KOPT-K1 (cell line): ENCODE measurements around the gene EPHA8.

Source experiments
- H3K27ac ChIP-seq: fragments of 200-600 bp; sonication (generic); 2 replicates; pipeline ENCODE4 v1.5.1; 2016; ENCODE audit warnings: antibody characterized with exemption, mild to moderate bottlenecking, low read depth, low read length; ENCODE audit not compliant: poor library complexity, severe bottlenecking
- H3K36me3 ChIP-seq: fragments of 200-600 bp; sonication (generic); 2 replicates; pipeline ENCODE4 v1.5.1; 2017; ENCODE audit warnings: antibody characterized with exemption, mild to moderate bottlenecking, low read length, moderate library complexity; ENCODE audit not compliant: insufficient read depth
- H3K9me3 ChIP-seq: fragments of 200-600 bp; sonication (generic); 2 replicates; pipeline ENCODE4 v1.5.1; 2017; ENCODE audit warnings: antibody characterized with exemption, low read length, mild to moderate bottlenecking; ENCODE audit not compliant: insufficient read depth, poor library complexity, severe bottlenecking

EPHA8 gene

GRCh38 chr1:22529901-22530621 is 33.2 kb upstream of the EPHA8 start:
- H3K27ac ChIP-seq, result no peak overlapping the region

GRCh38 chr1:22530715-22531114 is 32.6 kb upstream of the EPHA8 start:
- H3K36me3 ChIP-seq, result peaks cover 25% of the 10 kb centered on the region
- no peaks in the 10 kb centered on the region for H3K9me3 ChIP-seq
- H3K27ac ChIP-seq, result no peak overlapping the region

More at GRCh38 chr1:22529901-22530621, 33.2 kb upstream of the EPHA8 start:
- Histone ChIP-seq H3K9me3 (no peaks in the 10 kb centered on the region), H3K36me3 (peaks cover 31% of the 10 kb centered on the region)

GRCh38 chr1:22531251-22531650 is 32.0 kb upstream of the EPHA8 start:
- no peaks in the 10 kb centered on the region for H3K9me3 ChIP-seq
- H3K27ac ChIP-seq, result no peak overlapping the region
- H3K36me3 ChIP-seq, result peaks cover 19% of the 10 kb centered on the region

- no peaks in the 10 kb centered on the region; the same call in 1 of the 2 replicates for H3K36me3 ChIP-seq
- no peak overlapping the region for H3K27ac ChIP-seq
- H3K9me3 ChIP-seq, result no peaks in the 10 kb centered on the region
Measured at GRCh38 chr1:22533244-22533895, 29.9 kb upstream of the EPHA8 start.

GRCh38 chr1:22534951-22535350 is 28.3 kb upstream of the EPHA8 start:
- no peaks in the 10 kb centered on the region for H3K36me3 ChIP-seq
- H3K9me3 ChIP-seq, result no peaks in the 10 kb centered on the region
- H3K27ac ChIP-seq, result no peak overlapping the region

- Histone ChIP-seq H3K36me3 (no peaks in the 10 kb centered on the region), H3K9me3 (no peaks in the 10 kb centered on the region), H3K27ac (no peak overlapping the region)
Measured at GRCh38 chr1:22535399-22535798, 27.9 kb upstream of the EPHA8 start.

- Histone ChIP-seq H3K36me3 (no peaks in the 10 kb centered on the region), H3K27ac (no peak overlapping the region), H3K9me3 (no peaks in the 10 kb centered on the region)
Measured at GRCh38 chr1:22536506-22536905, 26.8 kb upstream of the EPHA8 start.

GRCh38 chr1:22537441-22538139 is 25.7 kb upstream of the EPHA8 start:
- Histone ChIP-seq H3K27ac (no peak overlapping the region), H3K9me3 (no peaks in the 10 kb centered on the region), H3K36me3 (no peaks in the 10 kb centered on the region)

- no peaks in the 10 kb centered on the region for H3K9me3 ChIP-seq
- peak overlapping the region; percentile 26 for H3K27ac ChIP-seq
- no peaks in the 10 kb centered on the region for H3K36me3 ChIP-seq
Measured at GRCh38 chr1:22539510-22540118, 23.7 kb upstream of the EPHA8 start.

GRCh38 chr1:22540337-22540736 is 23.0 kb upstream of the EPHA8 start:
- no peak overlapping the region for H3K27ac ChIP-seq
- no peaks in the 10 kb centered on the region for H3K9me3 ChIP-seq
- H3K36me3 ChIP-seq, result no peaks in the 10 kb centered on the region

GRCh38 chr1:22542886-22543285 is 20.4 kb upstream of the EPHA8 start:
- H3K27ac ChIP-seq, result no peak overlapping the region
- H3K36me3 ChIP-seq, result no peaks in the 10 kb centered on the region

GRCh38 chr1:22543679-22544078 is 19.6 kb upstream of the EPHA8 start:
- Histone ChIP-seq H3K9me3 (no peaks in the 10 kb centered on the region), H3K27ac (no peak overlapping the region)

More at GRCh38 chr1:22542886-22543285, 20.4 kb upstream of the EPHA8 start:
- no peaks in the 10 kb centered on the region for H3K9me3 ChIP-seq

GRCh38 chr1:22544606-22545005 is 18.7 kb upstream of the EPHA8 start:
- H3K9me3 ChIP-seq, result no peaks in the 10 kb centered on the region
- no peaks in the 10 kb centered on the region for H3K36me3 ChIP-seq
- no peak overlapping the region for H3K27ac ChIP-seq

More at GRCh38 chr1:22543679-22544078, 19.6 kb upstream of the EPHA8 start:
- no peaks in the 10 kb centered on the region for H3K36me3 ChIP-seq

- Histone ChIP-seq H3K36me3 (no peaks in the 10 kb centered on the region), H3K9me3 (no peaks in the 10 kb centered on the region), H3K27ac (no peak overlapping the region)
Measured at GRCh38 chr1:22545141-22545540, 18.1 kb upstream of the EPHA8 start.

- no peaks in the 10 kb centered on the region for H3K36me3 ChIP-seq
- H3K27ac ChIP-seq, result no peak overlapping the region
- no peaks in the 10 kb centered on the region for H3K9me3 ChIP-seq
Measured at GRCh38 chr1:22547186-22547817, 16.0 kb upstream of the EPHA8 start.
